SH-SY5Y (cell line): ENCODE measurements around the gene CRYBA4.

Experiments used
- GATA2 ChIP-seq: IDR thresholded peaks from 2 replicates; pipeline ENCODE4 v1.6.1; 2011; ENCODE audit warnings: mild to moderate bottlenecking, low read depth, low read length
- GATA3 ChIP-seq: IDR thresholded peaks from 2 replicates; pipeline ENCODE4 v1.6.1; 2011; ENCODE audit warnings: low read depth, mild to moderate bottlenecking, low read length, moderate library complexity

DNA sequence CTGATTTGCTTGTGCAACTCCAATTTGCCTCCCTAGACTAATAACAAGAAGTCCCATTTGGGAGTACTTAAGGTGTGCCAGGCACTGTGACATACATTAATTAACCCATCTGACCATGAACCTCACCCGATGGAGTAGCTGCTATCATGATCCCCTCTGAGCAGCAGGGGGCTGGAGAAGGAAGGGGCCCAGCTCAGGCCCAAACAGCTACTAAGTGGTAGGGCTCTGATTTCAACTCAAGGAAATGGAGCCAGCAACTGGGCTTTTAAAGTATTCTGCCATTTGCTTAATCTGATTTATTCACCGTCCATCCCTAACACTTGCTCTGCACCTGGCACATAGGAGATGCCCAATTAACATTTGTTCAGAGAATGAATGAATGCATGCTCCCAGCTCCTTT is 5.1 kb upstream of the CRYBA4 start:
- TF ChIP-seq GATA2 (no peak), GATA3 (no peak)
